AG04450 (cell line): Measurements from ENCODE around the gene RNF20. TPM values are rescaled to one million over a fixed set of nuclear protein-coding genes. Genes with fewer than 3 reads are reported as not detected.

Experiments used
- CTCF ChIA-PET: fragments of 300-600, 350-600 bp; formaldehyde crosslinking; extraction: SDS; loops from one replicate; lab custom pipeline; 2022; ENCODE audit warnings: antibody characterized with exemption, inconsistent platforms; lab: Charles Lee
- POLR2A ChIA-PET: fragments of 350-600 bp; formaldehyde crosslinking; extraction: SDS; loops from one replicate; lab custom pipeline; 2021; ENCODE audit warnings: antibody characterized with exemption, inconsistent platforms; lab: Yijun Ruan, JAX
- DNase-seq: peaks from one replicate; pipeline ENCODE4 v3.0.0-alpha.2; 2011; ENCODE audit warnings: low read depth, low spot score
- H3K27ac ChIP-seq: one replicate; pipeline ENCODE4 v1.5.1; 2012; ENCODE audit warnings: low read depth, low read length, control low read depth
- H3K27me3 ChIP-seq: one replicate; pipeline ENCODE4 v1.6.0; 2012; ENCODE audit warnings: low read length; ENCODE audit not compliant: control insufficient read depth, insufficient read depth
- H3K4me3 ChIP-seq: 2 replicates; pipeline ENCODE4 v1.5.1; 2011; ENCODE audit warnings: mild to moderate bottlenecking, low read depth, low read length, control low read depth
- H3K9me3 ChIP-seq: 2 replicates; pipeline ENCODE4 v1.5.1; 2012; ENCODE audit warnings: low read length; ENCODE audit not compliant: control insufficient read depth, insufficient read depth
- polyA plus RNA-seq: library from polyadenylated mRNA; depleted of rRNA; stranded (reverse); fragments of >200 nt; gene quantifications from 2 replicates; pipeline ENCODE4 v1.2.3, GENCODE V29; 2011
- TF ChIP-seq, protein P1 (sequence below): IDR thresholded peaks from 2 replicates; pipeline ENCODE4 v1.5.1; 2011; ENCODE audit warnings: low read depth, low read length, control low read depth, inconsistent platforms

RNF20 gene
- polyA plus RNA-seq, 1 experiment: 42.0 TPM

DNA sequence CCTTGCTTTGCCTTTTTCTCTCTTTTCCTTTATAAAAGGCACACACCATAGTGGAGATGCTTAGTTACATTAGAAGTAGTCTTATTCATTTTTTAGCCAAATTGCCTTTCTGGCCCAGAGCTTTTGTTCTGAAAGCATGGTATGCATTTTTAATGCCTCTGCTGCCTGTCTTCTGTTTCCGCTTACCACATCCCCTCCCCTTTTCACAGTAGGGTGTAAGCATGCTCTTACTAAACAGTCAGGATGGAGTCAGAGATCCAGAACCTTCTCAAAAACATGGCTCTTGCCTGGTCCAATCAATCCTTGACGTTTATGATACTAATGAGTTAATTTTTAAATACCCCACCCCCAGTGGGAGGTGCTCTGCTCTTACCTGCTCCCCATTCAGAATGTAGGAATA lies 38.7 kb downstream of the RNF20 start:
- TF ChIP-seq, protein P1, sequence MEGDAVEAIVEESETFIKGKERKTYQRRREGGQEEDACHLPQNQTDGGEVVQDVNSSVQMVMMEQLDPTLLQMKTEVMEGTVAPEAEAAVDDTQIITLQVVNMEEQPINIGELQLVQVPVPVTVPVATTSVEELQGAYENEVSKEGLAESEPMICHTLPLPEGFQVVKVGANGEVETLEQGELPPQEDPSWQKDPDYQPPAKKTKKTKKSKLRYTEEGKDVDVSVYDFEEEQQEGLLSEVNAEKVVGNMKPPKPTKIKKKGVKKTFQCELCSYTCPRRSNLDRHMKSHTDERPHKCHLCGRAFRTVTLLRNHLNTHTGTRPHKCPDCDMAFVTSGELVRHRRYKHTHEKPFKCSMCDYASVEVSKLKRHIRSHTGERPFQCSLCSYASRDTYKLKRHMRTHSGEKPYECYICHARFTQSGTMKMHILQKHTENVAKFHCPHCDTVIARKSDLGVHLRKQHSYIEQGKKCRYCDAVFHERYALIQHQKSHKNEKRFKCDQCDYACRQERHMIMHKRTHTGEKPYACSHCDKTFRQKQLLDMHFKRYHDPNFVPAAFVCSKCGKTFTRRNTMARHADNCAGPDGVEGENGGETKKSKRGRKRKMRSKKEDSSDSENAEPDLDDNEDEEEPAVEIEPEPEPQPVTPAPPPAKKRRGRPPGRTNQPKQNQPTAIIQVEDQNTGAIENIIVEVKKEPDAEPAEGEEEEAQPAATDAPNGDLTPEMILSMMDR: no peak
- Histone ChIP-seq H3K4me3 (no peak overlapping the region), H3K27ac (no peak overlapping the region), H3K27me3 (no peaks in the 10 kb centered on the region), H3K9me3 (no peaks in the 10 kb centered on the region)
- ChIA-PET POLR2A (no interaction called here), CTCF (no interaction called here)
- DNase-seq: no peak

DNA sequence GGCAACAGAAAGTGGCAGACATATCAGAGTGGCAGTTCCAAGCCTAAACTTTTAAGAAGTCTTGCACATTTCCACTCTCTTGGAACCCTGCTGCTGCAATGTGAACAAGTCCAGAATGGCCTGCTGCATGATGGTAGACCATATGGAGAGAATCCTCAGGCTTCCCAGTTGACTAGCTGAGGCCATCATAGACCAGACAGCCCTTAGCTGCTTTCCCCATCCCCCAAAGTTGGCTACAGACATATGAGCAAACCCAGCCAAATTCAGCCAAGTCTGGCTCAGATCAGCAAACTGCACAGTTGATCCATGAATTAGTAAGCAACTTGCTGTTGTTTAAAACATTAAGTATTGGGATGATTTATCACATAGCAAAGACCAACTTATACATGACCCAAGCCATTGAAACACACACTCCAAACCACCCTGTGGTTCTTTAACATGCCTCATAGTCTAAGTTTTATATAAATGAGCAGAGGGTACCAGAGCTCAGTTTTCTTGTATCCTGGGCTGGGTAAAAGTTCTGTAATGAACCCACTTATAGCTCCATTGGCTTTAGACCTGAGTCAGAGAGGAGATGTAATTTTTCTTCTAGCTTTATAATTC lies 41.2 kb downstream of the RNF20 start:
- Histone ChIP-seq H3K9me3 (no peaks in the 10 kb centered on the region), H3K27me3 (no peaks in the 10 kb centered on the region), H3K4me3 (no peak overlapping the region), H3K27ac (no peak overlapping the region)
- TF ChIP-seq, protein P1: no peak
- no peak for DNase-seq
- ChIA-PET CTCF (no interaction called here), POLR2A (no interaction called here)

DNA sequence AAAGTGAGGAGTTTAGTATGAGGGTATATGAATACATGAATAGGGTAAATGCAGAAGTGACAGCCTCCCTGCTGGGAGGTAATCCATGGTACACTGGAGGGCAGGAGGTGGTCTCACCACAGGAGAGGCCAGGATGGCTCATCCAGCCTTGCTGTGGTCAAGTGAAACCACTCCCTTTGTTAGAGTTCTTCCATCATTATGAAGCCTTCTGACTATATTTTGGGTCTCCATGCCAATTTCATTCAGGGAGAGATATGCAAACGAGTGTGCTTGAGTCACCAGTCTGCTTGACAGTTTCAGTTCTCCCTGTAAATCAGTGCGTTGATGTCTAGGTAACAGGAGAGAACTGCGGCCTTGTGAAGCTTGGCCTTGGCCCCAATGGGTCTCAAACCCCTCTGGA lies 44.7 kb downstream of the RNF20 start:
- Histone ChIP-seq H3K4me3 (no peak overlapping the region), H3K27me3 (no peaks in the 10 kb centered on the region), H3K27ac (no peak overlapping the region), H3K9me3 (no peaks in the 10 kb centered on the region)
- CTCF ChIA-PET: interaction anchor here (3.2 kb wide), 1 partner anchor 11 kb away, joined by 13 read pairs; no protein-coding TSS in a partner anchor
- TF ChIP-seq, protein P1: no peak
- POLR2A ChIA-PET: no interaction called here
- no peak for DNase-seq

DNA sequence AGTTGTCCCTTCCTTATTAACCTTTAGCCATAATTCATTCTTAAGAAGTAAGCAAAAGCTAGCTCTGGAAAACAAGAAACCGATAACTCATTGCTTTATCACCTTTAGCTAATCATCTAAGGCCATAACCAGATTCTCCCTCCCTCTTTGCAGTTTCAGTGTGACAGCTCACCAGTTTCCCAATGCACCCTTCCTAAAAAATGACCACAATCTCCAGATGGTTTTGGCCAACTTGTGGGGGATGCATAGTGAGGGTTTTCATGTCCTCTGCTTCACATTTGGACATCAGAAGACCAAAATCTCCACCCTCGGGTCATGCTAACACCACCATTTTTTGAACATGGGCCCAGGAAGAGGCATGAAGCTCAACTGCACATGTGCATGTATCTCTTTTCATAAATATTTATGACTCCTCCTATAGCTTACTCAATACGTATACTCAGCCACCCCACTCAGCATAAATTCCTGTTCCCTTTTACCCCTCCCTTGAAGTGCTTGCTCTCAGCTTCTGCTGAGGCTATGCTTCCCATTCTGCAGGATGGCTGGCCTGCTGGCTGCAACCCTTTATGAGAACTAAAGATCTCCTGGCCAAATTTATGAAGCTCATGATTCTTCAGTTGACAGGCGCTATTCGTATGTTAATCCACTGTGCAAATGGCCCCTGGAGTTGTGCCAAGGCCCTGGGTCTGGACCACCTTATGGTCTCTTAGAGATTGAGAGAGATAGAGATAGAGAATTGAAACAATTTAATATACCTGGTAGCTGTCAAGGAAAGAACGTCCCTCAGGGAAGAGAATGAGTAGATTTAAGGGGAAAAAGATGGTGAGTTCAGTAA lies 46.3 kb downstream of the RNF20 start:
- ChIA-PET CTCF (interaction anchor here (1.1 to 1.5 kb wide), 2 partner anchors 12 to 121 kb away, joined by 4 to 5 read pairs; no protein-coding TSS in a partner anchor), POLR2A (no interaction called here)

More for the DNA sequence above, 46.3 kb downstream of the RNF20 start:
- Histone ChIP-seq H3K9me3 (no peaks in the 10 kb centered on the region), H3K4me3 (no peak overlapping the region), H3K27ac (no peak overlapping the region), H3K27me3 (no peaks in the 10 kb centered on the region)
- no peak for DNase-seq
- TF ChIP-seq, protein P1: no peak
